NOMO-1 treated with dmso at 0.1 percent for 144 hours (cell line): ENCODE measurements around the gene SLC66A1.

Source experiments
- DNase-seq: peaks from one replicate; lab custom pipeline; 2025; ENCODE audit not compliant: unreplicated experiment; lab: John Stamatoyannopoulos, UW

The SLC66A1 gene

GRCh38 chr1:19360432-19360831 is 48.3 kb downstream of the SLC66A1 start:
- DNase-seq: no peak

GRCh38 chr1:19360843-19361610 is 48.9 kb downstream of the SLC66A1 start:
- DNase-seq: no peak

- DNase-seq: no peak
Observed at GRCh38 chr1:19361611-19362147, 49.6 kb downstream of the SLC66A1 start.

GRCh38 chr1:19363536-19364152 is 51.5 kb downstream of the SLC66A1 start:
- no peak for DNase-seq

- DNase-seq: no peak
Observed at GRCh38 chr1:19365721-19366120, 53.6 kb downstream of the SLC66A1 start.

GRCh38 chr1:19366599-19367536 is 54.7 kb downstream of the SLC66A1 start:
- no peak for DNase-seq

GRCh38 chr1:19367584-19368041 is 55.5 kb downstream of the SLC66A1 start:
- DNase-seq: no peak

GRCh38 chr1:19368050-19368449 is 55.9 kb downstream of the SLC66A1 start:
- DNase-seq: no peak

GRCh38 chr1:19368964-19369363 is 56.8 kb downstream of the SLC66A1 start:
- no peak for DNase-seq

GRCh38 chr1:19369396-19370090 is 57.4 kb downstream of the SLC66A1 start:
- DNase-seq: no peak

- no peak for DNase-seq
Observed at GRCh38 chr1:19370453-19371170, 58.5 kb downstream of the SLC66A1 start.

GRCh38 chr1:19371226-19372135 is 59.4 kb downstream of the SLC66A1 start:
- DNase-seq: no peak

GRCh38 chr1:19372136-19372514 is 60.0 kb downstream of the SLC66A1 start:
- no peak for DNase-seq

GRCh38 chr1:19372602-19373001 is 60.5 kb downstream of the SLC66A1 start:
- DNase-seq: no peak

- no peak for DNase-seq
Observed at GRCh38 chr1:19373211-19374082, 61.3 kb downstream of the SLC66A1 start.

GRCh38 chr1:19374083-19374801 is 62.1 kb downstream of the SLC66A1 start:
- DNase-seq: no peak

GRCh38 chr1:19374926-19375325 is 62.8 kb downstream of the SLC66A1 start:
- no peak for DNase-seq
